MM.1S (cell line): Measurements from ENCODE around the gene FOXO6.

ENCODE experiments used
- DNase-seq: peaks from one replicate; pipeline ENCODE4 v3.0.0-alpha.2; 2015
- H2AFZ ChIP-seq: fragments of 300-600 bp; sonication (generic); 2 replicates; pipeline ENCODE4 v1.6.0; 2016; ENCODE audit warnings: antibody characterized with exemption, low read length
- H3F3A ChIP-seq: fragments of 300-600 bp; sonication (generic); 2 replicates; pipeline ENCODE4 v1.6.1; 2016; ENCODE audit warnings: mild to moderate bottlenecking, antibody characterized with exemption, low read length, moderate library complexity, mixed read lengths; ENCODE audit not compliant: insufficient read depth
- H3K27ac ChIP-seq: fragments of 300-600 bp; sonication (generic); 2 replicates; pipeline ENCODE4 v1.5.1; 2016; ENCODE audit warnings: mild to moderate bottlenecking, low read length
- H3K27me3 ChIP-seq: fragments of 300-600 bp; sonication (generic); replicated peaks from 2 replicates; pipeline ENCODE4 v1.6.0; 2016; ENCODE audit warnings: low read length; ENCODE audit not compliant: insufficient read depth
- H3K36me3 ChIP-seq: fragments of 300-600 bp; sonication (generic); replicated peaks from 2 replicates; pipeline ENCODE4 v1.6.1; 2016; ENCODE audit warnings: mild to moderate bottlenecking, low read length, mixed read lengths; ENCODE audit not compliant: insufficient read depth
- H3K4me1 ChIP-seq: fragments of 300-600 bp; sonication (generic); 2 replicates; pipeline ENCODE4 v1.6.1; 2016; ENCODE audit warnings: low read length, mixed read lengths
- H3K4me2 ChIP-seq: fragments of 300-600 bp; sonication (generic); 2 replicates; pipeline ENCODE4 v1.6.0; 2016; ENCODE audit warnings: low read depth, low read length
- H3K4me3 ChIP-seq: fragments of 300-600 bp; sonication (generic); 2 replicates; pipeline ENCODE4 v1.5.1; 2016; ENCODE audit warnings: low read length, mixed read lengths
- H3K79me2 ChIP-seq: fragments of 300-600 bp; sonication (generic); 2 replicates; pipeline ENCODE4 v1.6.1; 2016; ENCODE audit warnings: mixed run types, low read length, mixed read lengths
- H3K9ac ChIP-seq: fragments of 300-600 bp; sonication (generic); 2 replicates; pipeline ENCODE4 v1.6.1; 2016; ENCODE audit warnings: low read length, mixed read lengths
- H3K9me2 ChIP-seq: fragments of 300-600 bp; sonication (generic); replicated peaks from 2 replicates; pipeline ENCODE4 v1.6.1; 2016; ENCODE audit warnings: mild to moderate bottlenecking, low read length, mixed read lengths; ENCODE audit not compliant: insufficient read depth
- H3K9me3 ChIP-seq: fragments of 300-600 bp; sonication (generic); replicated peaks from 2 replicates; pipeline ENCODE4 v1.6.1; 2016; ENCODE audit warnings: mild to moderate bottlenecking, low read length, mixed read lengths; ENCODE audit not compliant: insufficient read depth
- H4K20me1 ChIP-seq: fragments of 300-600 bp; sonication (generic); 2 replicates; pipeline ENCODE4 v1.6.1; 2016; ENCODE audit warnings: mild to moderate bottlenecking, low read length, moderate library complexity, mixed read lengths; ENCODE audit not compliant: insufficient read depth
- CTCF ChIP-seq: fragments of 300-600 bp; sonication (generic); IDR thresholded peaks from 2 replicates; pipeline ENCODE4 v1.5.1; 2016; ENCODE audit warnings: antibody characterized with exemption, low read length, mixed read lengths
- EZH2 ChIP-seq: fragments of 300-600 bp; sonication (generic); optimal IDR thresholded peaks from 2 replicates; pipeline ENCODE3; 2017; ENCODE audit warnings: low read depth, mild to moderate bottlenecking, antibody characterized with exemption, low read length, mixed read lengths
- EZH2phosphoT487 ChIP-seq: fragments of 300-600 bp; sonication (generic); IDR thresholded peaks from 2 replicates; pipeline ENCODE4 v1.6.1; 2018; ENCODE audit warnings: antibody characterized with exemption, low read length

FOXO6 gene

GRCh38 chr1:41412748-41413147, 51.5 kb downstream of the FOXO6 start:
- Histone ChIP-seq H3K27me3 (peaks cover 31% of the 10 kb centered on the region), H3F3A (no peaks in the 10 kb centered on the region), H3K36me3 (no peaks in the 10 kb centered on the region), H4K20me1 (no peaks in the 10 kb centered on the region), H3K9me2 (no peaks in the 10 kb centered on the region), H2AFZ (no peak overlapping the region), H3K27ac (no peak overlapping the region), H3K4me1 (no peaks in the 10 kb centered on the region), H3K9me3 (no peaks in the 10 kb centered on the region), H3K4me2 (no peak overlapping the region), H3K4me3 (no peak overlapping the region), H3K9ac (no peak overlapping the region), H3K79me2 (no peaks in the 10 kb centered on the region)
- no peak for TF ChIP-seq CTCF
- DNase-seq, result no peak

- no peak overlapping the region for H3K4me3 ChIP-seq
- no peaks in the 10 kb centered on the region for H3F3A ChIP-seq
- no peaks in the 10 kb centered on the region for H4K20me1 ChIP-seq
- peaks cover 27% of the 10 kb centered on the region for H3K27me3 ChIP-seq
- no peaks in the 10 kb centered on the region for H3K4me1 ChIP-seq
- H3K9ac ChIP-seq, result no peak overlapping the region
- no peaks in the 10 kb centered on the region for H3K36me3 ChIP-seq
- no peak for DNase-seq
- H3K9me2 ChIP-seq, result no peaks in the 10 kb centered on the region
- no peak for TF ChIP-seq EZH2
- TF ChIP-seq CTCF, result no peak
- TF ChIP-seq EZH2phosphoT487, result no peak
- no peaks in the 10 kb centered on the region for H3K79me2 ChIP-seq
- no peak overlapping the region for H3K27ac ChIP-seq
- no peak overlapping the region for H2AFZ ChIP-seq
- H3K9me3 ChIP-seq, result no peaks in the 10 kb centered on the region
- no peak overlapping the region for H3K4me2 ChIP-seq
These were observed 52.6 kb downstream of the FOXO6 start for GRCh38 chr1:41413748-41414281.

- Histone ChIP-seq H4K20me1 (no peaks in the 10 kb centered on the region), H3K9me2 (no peaks in the 10 kb centered on the region), H2AFZ (no peak overlapping the region), H3F3A (no peaks in the 10 kb centered on the region), H3K27me3 (peaks cover 24% of the 10 kb centered on the region), H3K79me2 (no peaks in the 10 kb centered on the region), H3K4me1 (no peaks in the 10 kb centered on the region), H3K4me3 (no peak overlapping the region), H3K4me2 (no peak overlapping the region), H3K9me3 (no peaks in the 10 kb centered on the region), H3K9ac (no peak overlapping the region), H3K27ac (no peak overlapping the region), H3K36me3 (no peaks in the 10 kb centered on the region)
- TF ChIP-seq CTCF, result no peak
- TF ChIP-seq EZH2phosphoT487, result no peak
- TF ChIP-seq EZH2, result no peak
- DNase-seq, result no peak
These were observed 53.1 kb downstream of the FOXO6 start for GRCh38 chr1:41414296-41414695.
